Left lobe of liver (tissue), 2 donors: ENCODE data around the gene MMEL1. TPM values are rescaled to one million over a fixed set of nuclear protein-coding genes. Genes with fewer than 3 reads are reported as not detected.

Experiments
- ATAC-seq: fragments of 200-7000 bp; cut with Tn5 transposase; one replicate; pipeline ENCODE4 v1.9.1; 2020; ENCODE audit warnings: mild to moderate bottlenecking, moderate library complexity
- DNase-seq: peaks from one replicate; pipeline ENCODE4 v3.0.0-alpha.2; 2020; ENCODE audit warnings: low spot score
- total RNA-seq: library from RNA; stranded (reverse); gene quantifications from one replicate; pipeline ENCODE4 v1.2.1, GENCODE V29; 2021
- donor health status: DM: no; HTN: no; CAD: no; lungs with moderate emphysema.
- donor health status: DM: no; HTN: yes; CAD: no.

MMEL1 gene
- total RNA-seq, 1 donor from 2014 or later, result not detected

DNA sequence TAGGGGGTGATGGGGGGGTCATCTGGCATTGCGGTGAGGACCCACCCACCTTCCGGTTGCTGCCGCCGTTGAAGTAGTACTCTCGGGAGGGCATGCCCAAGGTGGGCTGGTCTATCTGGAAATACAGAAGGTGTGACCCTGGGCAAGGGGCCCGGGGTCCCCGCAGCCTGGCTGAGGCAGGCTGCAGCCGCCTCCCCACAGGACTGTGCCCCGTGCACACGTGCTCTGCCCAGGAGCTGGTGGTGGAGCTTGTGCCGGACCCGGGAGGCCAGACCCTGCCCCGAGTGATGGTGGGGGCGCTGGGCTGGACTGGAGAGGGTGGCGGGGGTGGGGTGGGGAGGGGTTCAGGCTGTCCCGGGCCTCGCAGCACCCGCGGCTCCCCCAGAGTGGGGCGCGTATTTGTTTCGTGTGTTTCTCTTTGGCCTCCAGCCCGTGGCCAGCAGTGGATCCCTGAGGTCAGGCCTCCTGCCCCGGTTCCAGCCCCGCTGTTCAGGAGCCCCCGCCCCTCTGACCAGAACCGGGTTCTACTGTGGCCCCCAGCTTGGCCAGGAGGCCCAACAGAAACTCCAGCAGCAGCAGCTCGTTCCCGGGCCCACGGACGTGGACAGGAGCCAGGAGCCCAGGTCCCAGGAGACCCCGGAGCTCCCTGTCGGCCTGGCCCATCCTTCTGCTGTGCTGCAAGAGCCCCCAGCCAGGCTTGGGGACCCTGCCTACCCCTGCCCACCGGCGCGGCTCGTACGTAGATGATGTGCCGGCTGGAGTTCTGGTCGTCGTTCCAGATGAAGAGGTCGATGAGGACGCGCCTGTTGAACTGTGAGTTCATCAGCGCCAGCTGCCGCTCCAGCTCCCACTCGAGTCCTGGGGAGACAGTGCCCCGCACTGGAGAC lies 27.1 kb downstream of the MMEL1 start:
- ATAC-seq, result no peak
- no peak for DNase-seq

DNA sequence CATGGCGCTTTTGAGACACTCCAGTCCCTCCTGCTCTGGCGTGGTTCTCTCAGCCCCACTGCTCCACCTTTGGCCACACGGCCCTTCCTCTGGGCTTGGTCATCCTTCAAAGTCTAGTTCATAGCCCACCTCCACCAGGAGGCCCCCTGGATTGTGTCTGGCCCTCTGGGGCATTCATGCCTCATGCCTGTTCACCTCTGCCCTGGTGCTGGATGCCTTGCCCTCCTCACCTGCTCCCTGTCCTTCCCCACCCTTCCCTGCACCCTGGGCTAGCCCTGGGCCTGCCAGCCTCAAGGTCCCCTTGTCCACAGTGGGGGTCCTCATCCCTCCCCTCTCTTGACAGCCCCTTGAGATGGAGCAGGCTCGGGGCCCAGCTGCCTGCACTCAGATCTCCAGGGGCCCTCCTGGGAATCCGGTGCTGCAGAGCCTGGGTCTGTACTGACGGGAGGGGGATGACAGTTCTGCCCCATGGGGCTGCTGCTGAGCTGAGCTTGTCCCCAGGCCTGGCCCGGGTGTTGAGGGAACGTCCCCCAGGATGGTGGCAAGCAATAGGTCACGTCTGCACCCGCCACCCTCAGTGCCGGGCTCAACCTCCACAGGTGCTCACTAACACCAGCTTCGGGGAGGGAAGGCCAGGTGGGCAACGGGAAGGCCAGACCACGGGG lies 27.8 kb downstream of the MMEL1 start:
- no peak for DNase-seq
- no peak for ATAC-seq

DNA sequence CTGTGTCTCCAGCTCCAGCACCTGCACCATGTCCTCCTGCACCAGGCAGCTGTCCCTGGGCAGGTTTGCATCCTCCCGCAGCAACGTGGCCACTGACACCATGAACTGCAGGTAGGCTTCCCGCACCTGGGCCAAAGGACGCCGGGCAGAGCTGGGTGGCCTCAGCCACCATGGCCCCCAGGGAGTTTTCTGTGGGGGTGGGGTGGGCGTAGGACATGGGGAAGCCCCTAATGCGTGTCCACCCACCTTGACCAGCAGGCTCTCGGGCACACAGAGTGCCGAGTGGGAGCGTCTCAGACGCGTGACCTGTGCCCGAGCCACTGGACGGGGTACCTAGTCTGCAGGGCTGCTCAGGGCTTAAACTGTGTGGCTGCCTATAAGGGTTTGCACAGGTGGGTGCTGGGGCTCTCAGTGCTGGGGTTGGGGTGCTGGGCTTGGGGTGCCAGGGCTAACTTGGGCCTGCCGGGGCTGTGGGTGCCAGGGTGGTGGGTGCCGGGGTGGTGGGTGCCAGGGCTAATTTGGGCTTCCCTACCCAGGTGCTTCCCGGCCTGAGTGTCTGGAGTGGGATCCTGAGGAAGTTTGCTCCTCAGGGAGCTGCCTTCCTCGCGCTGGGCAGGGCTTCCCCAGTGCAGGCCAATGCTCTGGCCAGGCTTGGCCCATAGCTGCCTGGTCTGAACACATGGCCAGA lies 28.5 kb downstream of the MMEL1 start:
- ATAC-seq, result no peak
- DNase-seq, result no peak

DNA sequence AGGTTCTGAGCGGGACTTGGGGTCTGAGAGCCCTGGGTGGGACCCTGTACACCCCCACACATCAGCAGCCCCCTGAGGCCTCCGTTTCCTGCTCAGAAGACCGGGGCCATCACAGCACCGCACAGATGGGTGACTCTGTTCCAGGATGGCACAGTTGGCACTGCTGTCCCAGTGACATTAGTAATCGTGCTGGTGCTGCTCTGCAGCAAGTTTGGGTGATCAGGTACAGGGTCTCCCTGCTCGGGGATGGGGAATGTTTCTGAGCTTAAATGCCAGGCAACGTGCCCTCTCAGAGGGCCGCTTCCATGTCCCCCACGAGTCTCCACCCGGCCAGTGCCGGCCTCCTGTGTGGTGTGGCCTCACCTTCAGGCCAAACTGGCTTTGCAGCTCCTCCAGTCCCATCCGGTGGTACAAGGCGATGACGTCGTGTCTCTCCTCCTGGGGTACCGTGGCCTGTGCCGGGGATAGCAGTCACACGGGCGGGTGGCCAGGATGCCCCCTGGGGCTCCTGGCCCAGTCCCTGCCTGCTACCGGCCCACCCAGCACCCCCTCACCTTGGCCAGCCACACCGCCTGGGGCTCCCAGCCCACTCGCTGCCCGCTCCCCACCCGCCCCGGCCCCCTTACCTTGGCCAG lies 29.2 kb downstream of the MMEL1 start:
- no peak for DNase-seq
- ATAC-seq, result no peak

DNA sequence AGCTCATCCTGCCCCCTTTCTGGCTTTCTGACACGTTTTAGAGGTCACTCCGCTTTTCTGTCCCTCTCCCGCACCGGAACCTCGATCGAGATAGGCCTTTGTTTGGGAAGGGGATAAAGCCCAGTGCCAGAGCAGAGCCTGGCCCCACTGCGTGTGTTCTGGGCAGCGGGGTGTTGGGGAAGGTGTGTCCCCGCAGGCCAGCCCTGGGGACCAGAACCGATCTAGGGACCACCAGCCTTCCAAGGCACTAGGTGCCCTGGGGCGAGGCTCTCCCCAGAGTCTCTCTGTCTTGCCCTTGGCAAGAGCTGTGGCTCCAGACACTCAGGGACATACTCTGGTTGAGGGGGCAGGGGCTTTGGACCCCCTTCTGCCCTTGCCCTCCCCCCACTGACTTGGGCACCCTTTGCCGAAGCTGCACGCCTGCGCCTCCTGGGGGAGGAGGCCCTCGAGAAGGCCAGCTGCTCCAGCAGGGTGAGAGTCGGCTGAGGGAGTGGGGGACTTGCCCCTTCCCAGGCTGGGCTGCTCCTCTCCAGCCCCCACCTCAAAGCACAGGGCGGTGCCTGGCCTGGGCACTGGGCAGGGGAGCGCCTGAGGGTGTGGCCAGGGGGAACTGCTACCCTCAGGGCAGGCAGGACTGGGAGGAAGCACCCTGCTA lies 29.8 kb downstream of the MMEL1 start:
- ATAC-seq (no peak), DNase-seq (no peak)

DNA sequence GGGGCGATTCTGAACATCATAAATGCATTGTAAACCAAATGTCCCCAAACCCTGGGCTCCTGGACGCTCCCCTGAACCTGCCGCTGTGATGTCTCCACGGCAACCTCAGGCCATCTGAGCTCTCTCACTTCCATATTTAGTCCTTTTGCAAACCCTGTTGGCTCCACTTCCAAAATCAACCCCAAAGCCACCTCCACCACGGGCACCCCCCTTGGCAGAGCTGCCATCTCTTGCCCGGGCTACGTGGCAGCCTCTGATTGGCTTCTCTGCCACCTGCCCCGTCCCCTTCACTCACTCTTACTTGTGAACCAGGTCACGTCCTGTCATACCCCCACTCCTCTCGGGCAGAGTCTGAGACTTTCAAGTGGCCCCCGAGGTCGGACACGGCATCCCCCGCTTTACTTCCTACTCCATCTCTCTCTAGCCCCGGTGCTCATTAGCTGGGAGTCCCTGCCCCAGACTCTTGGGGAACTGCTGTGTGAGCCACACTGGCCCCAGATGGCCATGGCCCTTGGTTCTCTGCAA lies 30.4 kb downstream of the MMEL1 start:
- no peak for DNase-seq
- no peak for ATAC-seq

DNA sequence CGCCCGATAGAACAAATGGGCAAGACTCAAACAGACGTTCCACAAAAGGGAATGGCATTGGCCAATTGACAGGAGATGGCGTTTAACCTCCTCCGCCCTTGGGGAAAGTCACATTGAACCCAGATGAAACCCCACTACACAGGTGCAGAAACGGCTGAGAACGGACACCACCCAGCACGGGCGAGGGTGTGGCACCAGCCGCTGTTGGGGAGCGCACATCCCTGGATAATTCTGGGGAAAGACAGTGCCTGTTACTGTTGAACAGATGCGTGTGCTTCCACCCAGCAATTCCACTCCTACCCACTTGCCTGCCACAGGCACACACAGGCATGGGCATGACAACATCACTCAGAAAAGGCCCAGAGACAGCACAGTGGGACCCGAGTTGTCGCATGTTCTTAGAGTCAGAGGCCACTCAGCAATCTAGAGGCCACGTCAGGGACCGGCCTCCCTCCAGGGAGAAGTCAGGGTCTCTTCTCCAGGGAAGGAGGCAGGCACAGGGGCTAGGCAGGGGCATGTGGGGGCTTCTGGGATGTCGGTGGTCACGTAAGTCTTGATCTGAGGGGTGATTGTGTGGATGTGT lies 31.0 kb downstream of the MMEL1 start:
- DNase-seq, result no peak

DNA sequence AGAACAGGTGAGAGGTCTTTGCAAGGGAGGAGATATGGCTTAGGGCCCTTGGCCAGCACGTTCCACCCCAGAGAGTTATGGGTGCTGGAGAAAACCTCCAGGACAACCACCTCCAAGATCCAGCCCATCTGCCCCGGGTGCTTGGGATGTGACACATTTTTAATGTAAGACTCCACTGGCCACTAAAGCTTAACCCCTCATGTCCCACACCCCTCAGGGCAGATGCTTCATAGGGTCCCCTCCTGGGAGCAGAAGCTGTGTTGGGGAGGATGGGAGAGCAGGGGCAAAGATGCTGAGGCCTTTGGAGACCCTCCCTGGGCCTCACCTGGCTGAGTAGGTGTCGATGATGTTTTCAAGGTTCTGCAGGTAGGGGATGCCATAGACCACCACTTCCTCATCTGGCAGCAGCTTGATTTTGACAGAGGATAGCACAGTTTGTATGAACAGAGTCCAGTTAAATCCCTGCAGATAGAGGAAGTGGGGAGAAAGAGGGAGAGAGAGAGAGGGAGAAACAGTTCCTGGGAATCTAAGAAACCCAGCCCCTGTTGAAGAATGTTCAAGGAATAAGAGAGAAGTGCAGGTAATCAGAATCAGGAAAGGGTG lies 34.4 kb downstream of the MMEL1 start:
- ATAC-seq (no peak), DNase-seq (no peak)

More for the DNA sequence above, 31.0 kb downstream of the MMEL1 start:
- ATAC-seq, result no peak

DNA sequence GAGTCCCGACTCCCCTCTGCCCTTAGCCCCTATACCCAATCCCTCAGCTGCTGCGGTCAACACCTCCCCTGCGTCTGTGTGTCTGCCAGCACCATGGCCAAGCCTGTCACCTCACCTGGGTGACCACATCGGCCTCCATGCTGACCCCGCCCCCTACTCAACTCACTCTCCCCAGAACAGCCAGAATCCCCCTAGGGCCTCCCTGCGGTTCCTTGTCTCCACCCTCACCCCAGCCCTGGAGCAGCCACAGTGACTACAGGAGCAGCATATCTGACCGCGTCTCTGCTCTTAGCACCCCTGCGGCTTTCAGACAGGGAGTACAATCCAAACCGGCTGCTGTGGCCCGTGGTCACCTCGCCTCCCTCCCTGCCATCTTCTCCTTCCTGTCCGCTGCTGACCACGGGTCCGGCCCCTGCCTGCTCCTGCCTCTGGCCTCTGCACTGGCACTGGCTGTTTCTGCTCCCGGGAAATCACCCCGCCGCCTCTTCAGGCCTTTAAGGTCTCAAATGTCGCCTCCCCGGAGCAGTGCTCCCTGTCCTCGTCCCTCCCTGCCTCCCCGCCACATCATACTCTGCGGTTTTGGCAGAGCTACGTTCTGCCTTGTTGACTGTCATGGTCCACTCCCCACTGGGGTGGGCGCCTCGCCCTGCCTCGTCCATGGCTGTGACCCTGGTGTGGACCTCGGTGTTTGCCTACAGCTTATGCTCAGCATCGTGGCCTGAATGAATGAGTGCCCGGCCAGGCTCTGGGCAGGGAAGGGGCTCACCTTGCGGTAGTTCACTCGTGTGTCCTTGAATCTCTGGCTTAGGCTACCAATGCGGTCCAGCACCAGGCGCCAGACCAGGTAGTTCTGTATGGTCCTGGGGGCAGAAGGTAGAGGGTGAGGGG lies 35.1 kb downstream of the MMEL1 start:
- no peak for DNase-seq

DNA sequence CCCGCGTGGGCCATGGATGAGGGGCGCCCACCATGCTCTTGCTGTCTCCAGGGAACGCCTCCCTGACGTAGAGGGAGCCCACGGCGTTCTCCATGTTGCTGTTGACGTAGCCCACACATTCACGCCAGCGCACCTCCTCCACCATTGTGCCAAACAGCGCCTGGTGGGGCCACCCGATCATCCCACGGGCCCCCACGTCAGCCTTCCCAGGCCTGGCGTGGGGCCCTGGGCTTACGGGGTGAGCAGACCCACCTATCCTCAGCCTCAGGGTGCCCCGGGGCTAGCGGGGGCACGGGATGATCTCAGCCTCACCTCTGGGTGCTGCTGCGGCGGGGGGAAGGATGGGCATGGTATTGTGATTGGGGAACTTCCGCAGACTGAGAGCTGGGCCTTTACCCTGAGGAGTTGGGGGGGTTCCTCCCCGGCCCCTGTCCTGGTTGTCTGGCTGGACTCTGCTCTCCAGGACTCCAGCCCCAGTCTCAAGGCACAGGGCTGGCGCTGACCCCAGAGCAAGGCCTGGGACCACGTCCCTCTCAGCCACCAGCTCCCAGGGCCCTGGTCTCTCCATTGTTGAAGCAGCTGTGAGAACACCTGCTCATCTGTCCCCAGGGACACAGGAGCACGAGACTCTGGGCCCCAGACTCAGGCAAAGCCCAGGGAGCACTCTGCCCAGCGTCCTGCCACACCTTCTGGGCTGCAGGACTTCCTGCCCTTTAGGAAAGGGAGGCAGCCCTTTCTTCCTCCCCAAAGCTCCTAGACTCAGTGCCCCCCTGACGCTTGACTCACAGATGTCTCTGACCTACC lies 36.1 kb downstream of the MMEL1 start:
- no peak for DNase-seq
- ATAC-seq, result no peak

More for the DNA sequence above, 35.1 kb downstream of the MMEL1 start:
- no peak for ATAC-seq

DNA sequence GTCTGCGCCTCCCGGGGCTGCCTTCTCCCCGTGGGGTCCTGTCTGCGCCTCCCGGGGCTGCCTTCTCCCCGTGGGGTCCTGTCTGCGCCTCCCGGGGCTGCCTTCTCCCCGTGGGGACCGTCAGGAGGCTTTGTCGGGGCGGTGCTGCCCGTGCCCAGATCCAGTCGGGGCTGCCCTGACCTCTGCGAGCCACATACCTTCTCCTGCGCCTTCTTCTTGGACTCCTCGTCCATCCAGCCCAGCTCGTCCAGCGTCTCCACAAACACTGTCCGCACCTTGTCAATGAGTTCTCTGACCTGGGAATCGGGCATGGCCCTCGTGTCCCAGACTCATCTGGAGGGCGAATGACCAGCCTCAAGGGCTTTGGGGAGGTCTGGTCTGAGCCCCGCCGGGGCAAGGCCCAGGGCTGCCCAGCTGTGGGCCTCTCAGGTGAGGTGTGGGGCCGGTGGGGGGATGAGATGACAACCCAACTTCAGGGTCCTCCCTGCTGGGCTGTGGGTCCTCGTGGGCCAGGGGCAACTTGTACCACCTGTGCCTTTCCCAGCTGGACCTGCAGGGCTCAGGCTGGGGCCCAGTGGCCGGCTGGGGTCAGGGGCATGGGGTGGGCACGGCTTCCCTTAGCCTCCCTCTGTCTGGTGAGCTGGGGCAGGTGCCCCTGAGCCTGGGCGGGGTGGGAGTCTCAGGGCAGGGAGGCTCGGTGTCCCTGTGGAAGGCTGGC lies 36.8 kb downstream of the MMEL1 start:
- DNase-seq (no peak), ATAC-seq (no peak)

DNA sequence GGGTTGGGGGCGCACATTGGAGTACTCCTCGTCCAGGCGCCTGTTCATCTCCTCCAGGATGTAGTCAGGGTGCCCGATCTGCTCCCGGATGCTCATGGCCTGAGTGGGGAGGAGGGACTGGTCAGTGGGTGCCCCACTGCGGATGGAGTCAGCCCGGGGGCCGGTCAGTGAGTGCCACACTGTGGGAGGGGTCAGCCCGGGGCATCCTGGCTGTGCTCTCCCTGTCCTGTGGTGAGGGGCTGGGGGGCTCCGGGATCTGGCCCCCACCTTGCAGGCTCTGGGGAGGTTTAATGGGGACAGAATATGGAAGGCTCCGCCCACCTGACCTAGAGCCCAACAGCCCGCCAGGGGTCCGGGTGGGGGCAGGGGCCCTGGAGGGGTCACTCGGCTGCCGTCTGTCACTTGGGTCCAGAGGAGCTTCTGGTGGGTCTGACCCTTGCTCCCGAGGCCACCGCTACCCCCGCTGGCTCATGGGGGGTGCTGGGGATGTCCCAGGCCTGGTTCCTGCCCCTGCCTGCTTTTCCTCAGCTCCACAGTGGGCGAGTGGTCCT lies 37.5 kb downstream of the MMEL1 start:
- no peak for DNase-seq
- ATAC-seq, result no peak

DNA sequence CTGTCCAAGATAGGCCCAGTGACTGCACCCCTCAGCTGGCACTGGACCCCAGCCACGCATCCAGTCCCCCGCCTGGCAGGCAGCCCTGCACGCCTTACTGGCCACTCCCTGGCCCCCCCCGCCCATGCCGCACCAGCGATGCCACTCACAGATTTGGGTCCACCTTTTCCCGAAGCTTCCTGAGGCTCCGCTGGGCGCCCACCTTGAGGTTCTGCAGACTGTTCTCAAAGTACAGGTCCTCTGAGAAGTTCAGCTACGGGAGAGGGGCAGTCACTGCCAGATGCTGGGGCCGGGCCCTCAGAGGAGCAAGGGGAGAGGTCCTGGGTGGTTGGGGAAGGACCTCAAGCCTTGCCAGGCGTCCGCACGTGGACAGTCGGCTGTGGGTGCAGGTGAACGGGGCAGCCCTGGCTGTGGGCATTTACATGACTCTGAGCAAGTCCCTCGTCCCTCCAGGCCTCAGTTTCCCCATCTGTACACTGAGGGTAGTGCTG lies 38.1 kb downstream of the MMEL1 start:
- DNase-seq (no peak), ATAC-seq (no peak)

DNA sequence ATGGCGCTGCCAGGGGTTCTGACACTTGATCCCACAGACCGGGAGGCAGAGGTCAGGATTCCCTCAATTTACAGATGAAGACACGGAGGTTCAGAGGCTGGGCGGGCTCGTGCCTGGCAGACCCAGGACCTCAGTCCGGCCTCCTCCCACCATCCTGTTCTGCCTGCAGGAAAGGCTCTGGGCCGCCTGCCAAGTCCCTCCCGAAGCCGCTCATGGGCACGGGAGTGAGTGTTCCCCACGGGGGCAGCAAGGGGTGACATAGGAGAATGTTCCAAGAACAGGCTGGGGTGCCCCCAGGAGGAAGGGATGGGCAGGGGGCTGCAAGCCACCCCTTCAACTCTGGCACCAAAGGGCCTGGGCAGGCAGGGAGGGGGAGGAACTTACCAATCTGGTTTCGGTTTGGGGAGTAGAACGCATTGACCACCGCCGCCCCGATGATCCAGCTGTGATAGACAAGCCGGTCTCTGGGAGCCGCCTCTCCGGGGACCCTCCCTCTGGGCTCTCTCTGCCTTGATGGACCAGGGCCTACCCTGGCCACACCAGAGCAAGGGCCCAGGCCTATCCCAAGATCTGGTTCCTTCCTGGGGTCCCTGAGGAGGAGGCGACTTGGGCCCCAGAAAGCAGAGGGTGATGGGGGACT lies 38.7 kb downstream of the MMEL1 start:
- peak; percentile 32 for ATAC-seq

DNA sequence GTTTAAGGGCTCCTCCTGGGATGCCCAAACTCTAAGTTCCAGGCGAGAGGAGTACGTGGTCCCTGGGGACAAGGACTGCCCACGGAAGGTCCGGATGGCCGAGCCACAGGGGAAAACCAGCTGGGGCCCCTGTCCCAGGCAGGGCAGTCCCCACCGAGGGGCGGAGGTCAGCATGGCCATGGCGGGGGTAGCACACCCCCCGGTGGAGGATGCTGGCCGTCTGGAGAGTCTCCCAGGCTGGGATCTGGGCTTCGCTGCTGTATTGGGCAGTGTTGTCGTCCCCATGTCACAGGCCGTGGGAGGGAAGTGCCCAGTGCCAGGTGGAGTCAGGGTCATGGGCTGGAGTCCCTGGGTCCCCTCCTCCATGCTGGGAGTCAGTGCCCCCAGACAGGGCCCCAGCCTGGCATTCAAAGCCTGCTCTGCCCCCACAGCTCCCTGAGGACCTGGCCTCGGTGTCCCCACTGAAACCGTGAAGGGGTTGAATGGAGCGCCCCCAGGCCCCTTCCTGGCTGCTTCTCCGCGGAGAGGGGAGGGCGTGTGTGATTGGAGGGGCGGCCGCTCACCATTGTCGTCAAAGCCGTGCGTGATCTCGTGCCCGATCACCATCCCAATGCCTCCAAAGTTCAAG lies 39.5 kb downstream of the MMEL1 start:
- ATAC-seq (no peak), DNase-seq (no peak)

More for the DNA sequence above, 38.7 kb downstream of the MMEL1 start:
- DNase-seq, result no peak

DNA sequence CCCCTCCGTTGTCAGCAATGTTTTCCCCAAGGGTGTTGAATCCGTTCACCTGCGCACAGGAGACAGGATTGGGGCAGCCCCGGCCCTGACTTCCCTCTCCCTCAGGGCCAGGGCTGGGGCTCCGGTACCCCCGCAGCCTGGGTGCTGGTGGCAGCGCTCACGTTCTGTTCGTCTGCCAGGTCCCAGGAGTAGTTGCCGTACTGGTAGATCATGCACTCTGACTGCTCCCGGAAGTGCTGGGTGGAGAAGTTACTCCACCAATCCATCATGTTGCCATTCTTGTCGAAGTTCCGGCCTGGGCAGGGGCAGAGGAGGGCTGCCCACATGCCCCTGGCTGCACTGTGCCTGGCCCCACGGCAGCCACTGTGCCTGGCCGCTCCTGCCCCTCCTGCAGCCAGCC lies 40.1 kb downstream of the MMEL1 start:
- ATAC-seq, result no peak
- no peak for DNase-seq
